H1 (cell line): ENCODE results near the gene OVCA2. TPM values are rescaled to one million over a fixed set of nuclear protein-coding genes. Genes with fewer than 3 reads are reported as not detected.

Experiments
- ATF3 ChIP-seq: IDR thresholded peaks from 2 replicates; pipeline ENCODE4 v1.6.1; 2011; ENCODE audit warnings: low read depth, mild to moderate bottlenecking, low read length; ENCODE audit not compliant: insufficient read depth
- CBX8 ChIP-seq: fragments of 300-800, 300-1000 bp; sonication (generic); IDR thresholded peaks from 2 replicates; pipeline ENCODE4 v1.7.1; 2016; ENCODE audit warnings: low read depth, low read length, borderline replicate concordance
- E2F6 ChIP-seq: IDR thresholded peaks from 2 replicates; pipeline ENCODE4 v1.6.1; 2012; ENCODE audit warnings: inconsistent platforms
- GABPA ChIP-seq: IDR thresholded peaks from 2 replicates; pipeline ENCODE4 v1.6.1; 2011; ENCODE audit warnings: mild to moderate bottlenecking, low read length, moderate library complexity, borderline replicate concordance; ENCODE audit not compliant: insufficient read depth
- HDAC6 ChIP-seq: IDR thresholded peaks from one replicate; pipeline ENCODE4 v1.7.1; 2012; ENCODE audit warnings: low read depth, mild to moderate bottlenecking, inconsistent platforms, low read length, moderate library complexity
- JUN ChIP-seq: IDR thresholded peaks from 2 replicates; pipeline ENCODE4 v1.6.1; 2011; ENCODE audit warnings: low read depth, mild to moderate bottlenecking, improper control_type of control experiment, low read length
- KDM1A ChIP-seq: fragments of 200-600, 300-600 bp; sonication (generic); IDR thresholded peaks from 2 replicates; pipeline ENCODE4 v1.7.1; 2016; ENCODE audit warnings: mild to moderate bottlenecking, low read length, borderline replicate concordance
- MAFK ChIP-seq: IDR thresholded peaks from 2 replicates; pipeline ENCODE4 v1.6.1; 2012; ENCODE audit warnings: low read depth, mild to moderate bottlenecking, improper control_type of control experiment, low read length
- NRF1 ChIP-seq: IDR thresholded peaks from 2 replicates; pipeline ENCODE4 v1.6.1; 2011; ENCODE audit warnings: mild to moderate bottlenecking, low read depth, low read length, improper control_type of control experiment
- POLR2AphosphoS5 ChIP-seq: IDR thresholded peaks from 2 replicates; pipeline ENCODE4 v1.6.1; 2011; ENCODE audit warnings: low read depth, low read length
- RNF2 ChIP-seq: fragments of 200-900, 300-1000 bp; sonication (generic); IDR thresholded peaks from 2 replicates; pipeline ENCODE4 v1.7.1; 2016; ENCODE audit warnings: borderline replicate concordance, low read depth, mild to moderate bottlenecking, antibody characterized with exemption, low read length; ENCODE audit not compliant: poor library complexity, severe bottlenecking; ENCODE audit errors: missing control alignments
- SRF ChIP-seq: IDR thresholded peaks from 2 replicates; pipeline ENCODE4 v1.6.1; 2011; ENCODE audit warnings: mild to moderate bottlenecking, low read depth, low read length, moderate library complexity
- SUZ12 ChIP-seq: fragments of 200-600 bp; sonication (generic); IDR thresholded peaks from 2 replicates; pipeline ENCODE4 v1.6.1; 2012; ENCODE audit warnings: mild to moderate bottlenecking, inconsistent platforms, low read length, moderate library complexity, mixed read lengths
- TBP ChIP-seq: IDR thresholded peaks from 2 replicates; pipeline ENCODE4 v1.6.1; 2011; ENCODE audit warnings: low read depth, low read length, improper control_type of control experiment
- TCF12 ChIP-seq: IDR thresholded peaks from 2 replicates; pipeline ENCODE4 v1.6.1; 2011; ENCODE audit warnings: low read depth, mild to moderate bottlenecking, low read length
- polyA plus RNA-seq, 7 experiments: library from polyadenylated mRNA; depleted of rRNA in 3 of 7; stranded (reverse) in 5 of 7; unstranded in 2 of 7; fragments of >200 nt in 5 of 7; fragments of 200-250 nt in 2 of 7; gene quantifications; 1 replicate in 5 of 7; 2 replicates in 1 of 7; 4 replicates in 1 of 7; pipeline versions ENCODE4 v1.2.1 to v1.2.3, GENCODE V29; 2011 to 2013; ENCODE audit warnings: missing spikeins in 2 of 7, mixed read lengths in 2 of 7
- total RNA-seq: library from RNA; stranded (reverse); fragmentation: NEBNext Ultra II Directional; extraction: Animal tissue kit (Norgen Biotek cat#: 25700); gene quantifications from 2 replicates; pipeline ENCODE4 v1.2.1, GENCODE V29; 2021

OVCA2 gene
- total and polyA plus RNA-seq, 2 of the 8 experiments (the other 6 are each of a cell fraction or from before 2014, with no cell fraction given) = 15.3 to 37.0 TPM

- TF ChIP-seq POLR2AphosphoS5 = no peak
- TF ChIP-seq TBP = no peak
- TF ChIP-seq NRF1 = no peak
- TF ChIP-seq KDM1A = no peak
- no peak for TF ChIP-seq GABPA
- TF ChIP-seq JUN = no peak
- TF ChIP-seq MAFK = no peak
- TF ChIP-seq SUZ12 = peak; percentile 96
- peak; percentile 82 for TF ChIP-seq RNF2
- TF ChIP-seq CBX8 = no peak
- TF ChIP-seq HDAC6 = no peak
- TF ChIP-seq E2F6 = no peak
- TF ChIP-seq ATF3 = no peak
- TF ChIP-seq TCF12 = no peak
- no peak for TF ChIP-seq SRF
Observed at GRCh38 chr17:2056206-2057174, 14.7 kb downstream of the OVCA2 start (continued).
